GM19324 (cell line): ENCODE data around the gene SLC6A1.

Experiments used
- ATAC-seq: cut with Tn5 transposase; IDR thresholded peaks from one replicate; pipeline ENCODE4 v1.9.1; 2021; ENCODE audit warnings: mild to moderate bottlenecking, moderate library complexity; ENCODE audit not compliant: unreplicated experiment, low FRiP score

Gene SLC6A1

GRCh38 chr3:10988991-10989484 is 3.5 kb upstream of the SLC6A1 start:
- no peak for ATAC-seq

- no peak for ATAC-seq
Observed at GRCh38 chr3:10992943-10993728, 588 bp downstream of the SLC6A1 start.

- no peak for ATAC-seq
Observed at GRCh38 chr3:10993729-10994065, 1.1 kb downstream of the SLC6A1 start.

- ATAC-seq, result no peak
Observed at GRCh38 chr3:10994306-10994705, 1.8 kb downstream of the SLC6A1 start.

DNA sequence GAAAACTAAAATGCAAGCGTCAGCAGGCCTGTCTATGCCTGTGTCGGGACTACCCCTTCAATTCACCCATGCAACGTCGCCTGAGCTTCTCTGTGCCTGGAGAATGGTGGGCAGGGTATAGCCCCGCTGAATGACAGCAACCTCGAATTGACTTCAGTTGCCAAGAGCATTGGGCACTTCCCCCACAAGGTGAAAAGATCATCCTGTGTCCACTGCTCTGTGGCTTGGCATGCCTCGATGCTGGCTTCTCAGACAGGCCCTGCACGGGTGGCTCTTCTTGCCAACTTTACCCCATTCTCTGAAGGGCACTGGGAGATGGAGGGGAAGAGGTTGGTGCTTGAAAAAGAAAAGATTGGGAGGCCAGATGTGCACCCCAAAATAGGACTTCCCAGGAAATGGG is 3.3 kb downstream of the SLC6A1 start:
- no peak for ATAC-seq

- no peak for ATAC-seq
Observed at GRCh38 chr3:10996345-10997013, 3.9 kb downstream of the SLC6A1 start.

GRCh38 chr3:10997196-10997595 is 4.6 kb downstream of the SLC6A1 start:
- no peak for ATAC-seq

- ATAC-seq, result no peak
Observed at GRCh38 chr3:10998542-10998941, 6.0 kb downstream of the SLC6A1 start.

GRCh38 chr3:10999221-11000107 is 6.9 kb downstream of the SLC6A1 start:
- ATAC-seq, result no peak

- no peak for ATAC-seq
Observed at GRCh38 chr3:11000528-11000927, 8.0 kb downstream of the SLC6A1 start.

DNA sequence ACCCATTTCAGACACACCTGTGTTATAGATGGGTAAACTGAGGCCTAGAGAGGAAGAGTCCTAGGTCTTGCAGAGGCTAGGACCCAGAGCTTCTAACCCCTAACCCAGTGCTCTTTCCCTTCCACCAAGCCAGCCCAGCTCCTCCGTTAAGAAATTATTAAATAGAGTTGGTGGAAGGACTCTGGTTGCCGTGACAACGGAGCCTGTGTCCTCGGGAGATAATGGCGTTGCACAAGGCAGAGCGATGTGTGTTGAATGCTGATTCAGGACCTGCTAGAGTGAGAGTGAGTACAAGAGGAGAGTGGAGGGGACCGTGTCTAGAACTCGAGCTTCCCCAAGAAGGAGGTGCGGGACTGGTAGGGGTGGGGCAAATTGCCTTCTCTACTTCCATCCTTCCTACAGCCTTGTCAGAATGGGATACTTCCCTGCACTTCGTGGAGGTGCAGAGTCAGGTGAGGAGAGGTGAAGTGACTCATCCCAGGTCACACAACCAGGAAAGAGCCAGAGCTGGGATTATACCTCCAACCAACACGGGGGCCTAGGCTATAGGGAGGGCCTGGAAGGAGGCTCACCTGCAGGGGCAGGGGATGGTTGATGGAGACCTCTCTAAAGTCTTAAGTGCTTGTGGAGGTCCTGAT is 8.6 kb downstream of the SLC6A1 start:
- no peak for ATAC-seq

- ATAC-seq, result no peak
Observed at GRCh38 chr3:11001658-11002021, 9.1 kb downstream of the SLC6A1 start.

GRCh38 chr3:11002371-11002807 is 9.8 kb downstream of the SLC6A1 start:
- ATAC-seq, result no peak

- no peak for ATAC-seq
Observed at GRCh38 chr3:11004563-11004962, 12.0 kb downstream of the SLC6A1 start.

GRCh38 chr3:11005686-11006256 is 13.2 kb downstream of the SLC6A1 start:
- no peak for ATAC-seq

DNA sequence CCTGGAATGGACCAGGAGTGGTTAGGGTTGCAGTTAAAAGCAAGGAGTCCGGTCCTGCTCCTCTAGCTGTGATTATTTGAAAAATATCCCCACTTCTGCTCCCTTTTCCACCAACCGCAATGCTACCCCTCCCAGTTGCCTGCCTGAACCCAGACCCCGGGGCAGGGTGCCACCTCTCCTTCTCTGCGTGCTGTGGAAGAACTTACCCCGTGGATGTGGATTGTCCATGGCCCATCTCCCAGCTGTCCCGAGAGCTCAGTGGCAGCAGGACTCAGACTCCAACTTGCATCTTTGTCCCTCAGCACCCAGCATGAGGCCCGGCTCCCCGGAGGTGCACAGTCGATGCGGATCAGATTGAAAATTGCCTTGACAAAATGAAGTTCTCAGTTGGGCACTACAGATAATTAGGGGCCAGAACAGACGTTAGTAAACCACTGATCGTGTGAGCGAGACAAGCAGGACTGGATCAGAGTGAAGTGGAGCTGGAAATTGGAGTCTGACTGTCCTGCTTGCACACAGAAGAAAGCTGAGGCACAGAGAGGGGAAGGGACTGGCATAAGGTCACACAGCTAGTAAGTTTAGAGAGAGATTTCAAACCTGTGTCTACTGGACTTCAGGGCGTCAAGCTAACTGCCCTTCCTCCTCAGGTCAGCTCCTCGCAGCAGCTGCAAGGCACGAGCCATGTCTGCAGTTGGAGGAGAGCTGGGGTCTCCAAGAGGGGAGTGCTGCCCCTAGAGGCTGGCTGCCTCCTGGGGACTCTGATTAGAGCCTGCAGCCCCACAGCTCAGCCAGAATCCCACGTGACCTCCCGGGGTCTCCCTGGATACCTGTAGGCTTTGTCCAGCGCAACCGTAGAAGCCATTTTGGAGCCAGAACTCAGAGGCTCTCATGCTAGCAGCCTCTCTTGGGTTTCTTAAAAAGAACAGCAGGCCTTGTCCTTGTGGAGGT is 14.7 kb downstream of the SLC6A1 start:
- ATAC-seq, result no peak

GRCh38 chr3:11009898-11010297 is 17.4 kb downstream of the SLC6A1 start:
- no peak for ATAC-seq

DNA sequence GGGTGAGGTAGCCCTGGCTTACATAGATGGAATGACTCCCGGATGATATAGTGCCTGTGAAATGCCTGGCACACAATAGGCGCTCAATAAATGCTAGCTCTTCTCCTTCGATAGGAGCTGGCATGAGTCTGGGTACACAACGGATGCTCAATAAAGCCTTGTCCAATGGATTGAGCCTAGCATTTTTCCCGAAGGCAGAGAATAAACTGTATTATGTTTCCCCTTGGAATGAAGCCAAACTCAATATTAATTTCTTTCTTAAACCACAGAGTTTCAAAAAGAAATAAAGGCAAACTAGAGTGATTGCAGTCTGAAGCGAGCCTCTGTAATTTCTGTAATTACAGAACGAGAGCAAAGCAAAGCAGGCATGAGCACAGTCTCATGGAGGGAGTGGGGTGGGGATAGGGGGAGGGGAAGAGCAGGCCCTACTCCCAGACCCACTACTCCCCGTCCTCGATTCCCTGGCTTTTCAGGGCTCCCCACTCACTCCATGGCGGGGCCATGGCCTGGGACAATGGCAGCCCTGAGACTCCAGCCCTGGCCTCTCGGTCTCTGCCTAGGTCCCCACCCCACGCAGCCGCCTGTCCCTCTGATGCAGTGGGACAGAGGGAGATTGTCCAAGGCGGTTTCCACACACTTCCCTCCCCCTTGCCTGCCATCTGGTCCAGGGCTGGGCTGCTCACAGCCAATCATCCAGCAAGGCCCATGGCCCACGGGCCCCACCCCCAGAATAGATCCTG is 18.0 kb downstream of the SLC6A1 start:
- ATAC-seq, result no peak
